GM12878 (cell line): ENCODE measurements around the gene SLC35G1. TPM values are rescaled to one million over a fixed set of nuclear protein-coding genes. Genes with fewer than 3 reads are reported as not detected.

ENCODE experiments used
- ATAC-seq: fragments of 200-7000 bp; cut with Tn5 transposase; 3 replicates; pipeline ENCODE4 v1.9.1; 2020; ENCODE audit warnings: mild to moderate bottlenecking, moderate library complexity
- BruUV-seq: library from RNA; stranded (reverse); fragments of 400-500 nt; replicated peaks from 2 replicates; lab custom pipeline; 2021; lab: Mats Ljungman, UMichigan
- CTCF ChIA-PET: fragments of 300-600 bp; sonication (Branson Sonifier 250); formaldehyde crosslinking; extraction: SDS; loops from one replicate; lab custom pipeline; 2021; ENCODE audit warnings: inconsistent platforms; lab: Yijun Ruan, JAX
- POLR2A ChIA-PET: fragments of 350-600 bp; formaldehyde crosslinking; extraction: SDS; loops from one replicate; lab custom pipeline; 2021; ENCODE audit warnings: inconsistent platforms; lab: Charles Lee
- RAD21 ChIA-PET: fragments of 300-600 bp; sonication (Branson Sonifier 250); formaldehyde crosslinking; loops from one replicate; lab custom pipeline; 2023; ENCODE audit warnings: antibody characterized with exemption; ENCODE audit not compliant: unreplicated experiment; lab: Charles Lee
- SMC1A ChIA-PET: fragments of 300-600 bp; sonication (Branson Sonifier 250); formaldehyde crosslinking; loops from one replicate; lab custom pipeline; 2023; ENCODE audit not compliant: unreplicated experiment, uncharacterized antibody; lab: Charles Lee
- DNase-seq: peaks from one replicate; pipeline ENCODE4 v3.0.0-alpha.2; 2011; ENCODE audit warnings: low read depth, low spot score
- FAIRE-seq: peaks from 3 replicates; lab custom pipeline; 2011; peaks lifted over from hg19 to GRCh38; lab: Jason Lieb, UNC
- H2AFZ ChIP-seq: 2 replicates; pipeline ENCODE4 v1.6.0; 2011; ENCODE audit warnings: low read depth, low read length, control low read depth; ENCODE audit not compliant: control insufficient read depth
- H3K27ac ChIP-seq: 2 replicates; pipeline ENCODE4 v1.5.1; 2011; ENCODE audit warnings: control low read depth; ENCODE audit not compliant: control insufficient read depth, insufficient read depth
- H3K27me3 ChIP-seq, 2 experiments: replicated peaks in 1 of 2; 2 replicates each; pipeline versions ENCODE4 v1.6.0 to v1.6.1; 2011; ENCODE audit warnings: low read length in 1 of 2; ENCODE audit not compliant: control insufficient read depth in 2 of 2, insufficient read depth in 2 of 2
- H3K36me3 ChIP-seq, 2 experiments: 2 replicates each; pipeline ENCODE4 v1.5.1; 2011; ENCODE audit warnings: low read length in 1 of 2; ENCODE audit not compliant: control insufficient read depth in 2 of 2, insufficient read depth in 2 of 2
- H3K4me1 ChIP-seq: 2 replicates; pipeline ENCODE4 v1.6.1; 2011; ENCODE audit warnings: mild to moderate bottlenecking, low read length, moderate library complexity, mixed read lengths; ENCODE audit not compliant: control insufficient read depth, insufficient read depth
- H3K4me2 ChIP-seq: 2 replicates; pipeline ENCODE4 v1.6.0; 2011; ENCODE audit warnings: control low read depth; ENCODE audit not compliant: control insufficient read depth, insufficient read depth
- H3K4me3 ChIP-seq: fragments of 200-600 bp; sonication (generic); 2 replicates; pipeline ENCODE4 v1.5.1; 2016
- H3K79me2 ChIP-seq: 2 replicates; pipeline ENCODE4 v1.6.0; 2011; ENCODE audit warnings: low read length; ENCODE audit not compliant: control insufficient read depth, insufficient read depth
- H3K9ac ChIP-seq: 2 replicates; pipeline ENCODE4 v1.8.0; 2011; ENCODE audit warnings: low read length, control low read depth, mixed read lengths; ENCODE audit not compliant: control insufficient read depth, insufficient read depth
- H3K9me3 ChIP-seq: replicated peaks from 3 replicates; pipeline ENCODE4 v1.5.1; 2011; ENCODE audit warnings: mild to moderate bottlenecking, low read length; ENCODE audit not compliant: control insufficient read depth, insufficient read depth
- H4K20me1 ChIP-seq: 2 replicates; pipeline ENCODE4 v1.6.0; 2011; ENCODE audit not compliant: control insufficient read depth, insufficient read depth
- FOS ChIP-seq: IDR thresholded peaks from 3 replicates; pipeline ENCODE4 v1.6.1; 2011; ENCODE audit warnings: borderline replicate concordance; ENCODE audit not compliant: insufficient read length; ENCODE audit errors: extremely low read depth
- MEF2A ChIP-seq: IDR thresholded peaks from 2 replicates; pipeline ENCODE4 v1.6.1; 2011; ENCODE audit warnings: low read depth, mild to moderate bottlenecking, low read length, moderate library complexity; ENCODE audit not compliant: insufficient read depth
- MEF2B ChIP-seq: fragments of 450-650 bp; IDR thresholded peaks from 2 replicates; pipeline ENCODE4 v1.6.1; 2018; ENCODE audit warnings: mild to moderate bottlenecking, moderate library complexity; ENCODE audit not compliant: partially characterized antibody, poor library complexity, severe bottlenecking
- MTA2 ChIP-seq: fragments of 450-650 bp; IDR thresholded peaks from 2 replicates; pipeline ENCODE4 v1.6.1; 2016; ENCODE audit warnings: low read depth, mild to moderate bottlenecking, moderate library complexity
- MTA3 ChIP-seq: IDR thresholded peaks from 2 replicates; pipeline ENCODE4 v1.6.1; 2012; ENCODE audit warnings: low read length, inconsistent platforms, borderline replicate concordance
- MYB ChIP-seq: fragments of 150-350 bp; IDR thresholded peaks from 2 replicates; pipeline ENCODE4 v1.6.1; 2014; ENCODE audit warnings: mild to moderate bottlenecking, low read depth, low read length, borderline replicate concordance
- PAX8 ChIP-seq: fragments of 450-650 bp; IDR thresholded peaks from 2 replicates; pipeline ENCODE4 v1.6.1; 2017; ENCODE audit warnings: mild to moderate bottlenecking, moderate library complexity
- POLR2A ChIP-seq: IDR thresholded peaks from 2 replicates; pipeline ENCODE4 v1.6.1; 2011; ENCODE audit warnings: low read depth, mild to moderate bottlenecking, low read length
- POU2F2 ChIP-seq: IDR thresholded peaks from 3 replicates; pipeline ENCODE4 v1.6.1; 2011; ENCODE audit warnings: low read depth, mild to moderate bottlenecking, low read length, borderline replicate concordance
- RCOR1 ChIP-seq: conservative IDR thresholded peaks from 2 replicates; pipeline ENCODE4 v1.6.1; 2012; ENCODE audit warnings: low read depth, low read length, improper control_type of control experiment
- WRNIP1 ChIP-seq: IDR thresholded peaks from 2 replicates; pipeline ENCODE4 v1.6.1; 2011; ENCODE audit warnings: low read depth, low read length, improper control_type of control experiment, borderline replicate concordance
- ZNF622 ChIP-seq: fragments of 450-650 bp; IDR thresholded peaks from 2 replicates; pipeline ENCODE4 v1.6.1; 2017; ENCODE audit warnings: mild to moderate bottlenecking, inconsistent platforms
- WGBS: methylation state at CpG from one replicate; pipeline ENCODE4 v1.1.6; 2016; ENCODE audit warnings: low lambda C conversion rate; ENCODE audit not compliant: insufficient replicate concordance, insufficient coverage; ENCODE audit errors: missing lambda C conversion rate; 5-methylcytosine and 5-hydroxymethylcytosine counted together
- in situ Hi-C: fragments of 300-500 bp; cut with MboI; formaldehyde crosslinking; loops from 9 replicates; pipeline ENCODE4 v1.14.3; 2018; ENCODE audit warnings: mixed read lengths
- intact Hi-C: fragments of 100-400 bp; cut with micrococcal nuclease; formaldehyde crosslinking; loops from one replicate; pipeline ENCODE4 v1.14.2; 2022; ENCODE audit not compliant: unreplicated experiment
- polyA plus RNA-seq, 11 experiments: library from polyadenylated mRNA; depleted of rRNA in 4 of 11; unstranded in 6 of 11; stranded (reverse) in 5 of 11; fragments of >200 nt; fragmentation: Nextera tagmentation in 4 of 11; fragmentation: Illumina TruSeq in 1 of 11; extraction: Ambion mirVana in 4 of 11; extraction: Trizol in 1 of 11; gene quantifications; 1 replicate in 1 of 11; 2 replicates in 10 of 11; pipeline versions ENCODE4 v1.2.1 to v1.2.3, GENCODE V29; 2011 to 2016; ENCODE audit warnings: inconsistent platforms in 2 of 11, missing spikeins in 2 of 11, low read depth in 1 of 11
- total RNA-seq, 4 experiments: library from RNA; depleted of rRNA in 3 of 4; stranded (reverse); fragments of >200 nt in 3 of 4; fragmentation: Illumina TruSeq in 1 of 4; extraction: Trizol in 1 of 4; gene quantifications; 2 replicates each; pipeline versions ENCODE4 v1.2.1 to v1.2.3, GENCODE V29; 2013 to 2021
- TF ChIP-seq, protein P1 (sequence below): fragments of 150-350 bp; IDR thresholded peaks from 2 replicates; pipeline ENCODE4 v1.6.1; 2016; ENCODE audit warnings: low read depth, low read length
- TF ChIP-seq, protein P2 (sequence below): IDR thresholded peaks from 2 replicates; pipeline ENCODE4 v1.6.1; 2011; ENCODE audit warnings: borderline replicate concordance, low read depth, mild to moderate bottlenecking, moderate library complexity, mixed read lengths, low read length; ENCODE audit not compliant: insufficient read depth; ENCODE audit errors: extremely low read length
- TF ChIP-seq, protein P3 (sequence below): IDR thresholded peaks from 2 replicates; pipeline ENCODE4 v1.6.1; 2012; ENCODE audit warnings: low read depth, low read length, improper control_type of control experiment
- TF ChIP-seq, protein P4 (sequence below): IDR thresholded peaks from 2 replicates; pipeline ENCODE4 v1.6.1; 2012; ENCODE audit warnings: mild to moderate bottlenecking, low read depth, low read length

The SLC35G1 gene
- total and polyA plus RNA-seq, 10 of the 15 experiments (the other 5 are each of a cell fraction or from before 2014, with no cell fraction given): 1.7 to 8.8 (median 6.7) TPM

DNA sequence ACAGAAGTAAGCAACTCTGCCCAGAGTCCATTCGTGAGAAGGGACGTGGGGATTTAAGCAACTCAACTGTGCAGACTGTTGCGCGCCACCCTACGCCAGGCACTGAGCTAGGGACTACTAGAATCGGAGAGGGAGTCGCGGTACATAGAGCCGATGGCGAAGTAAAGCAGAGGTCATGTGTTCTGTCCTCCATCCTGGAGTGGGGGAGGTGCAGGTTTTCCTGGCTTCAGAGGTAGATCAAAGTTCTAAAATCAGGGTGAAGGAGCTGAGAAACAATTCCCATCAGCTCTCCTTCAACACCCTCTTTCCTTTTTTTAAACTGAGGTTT, 23.2 kb downstream of the SLC35G1 start:
- intact Hi-C loops: loop anchor here (2.0 to 5.0 kb wide), 2 partner anchors 404 to 525 kb away; no protein-coding TSS in a partner anchor
- ChIA-PET POLR2A (interaction anchor here (0.5 to 0.6 kb wide), 2 partner anchors 228 to 434 kb away, joined by 3 read pairs; no protein-coding TSS in a partner anchor), RAD21 (interaction anchor here (0.8 to 1.6 kb wide), 6 partner anchors 8 to 527 kb away, joined by 3 to 13 read pairs (median 3); no protein-coding TSS in a partner anchor), CTCF (interaction anchor here (1.1 to 3.1 kb wide), 11 partner anchors 8 to 527 kb away, joined by 3 to 36 read pairs (median 5); no protein-coding TSS in a partner anchor), SMC1A (interaction anchor here (1.0 to 1.7 kb wide), 5 partner anchors 11 to 527 kb away, joined by 3 to 12 read pairs (median 4); partner anchors contain the start of gene FRA10AC1)
- Histone ChIP-seq H4K20me1 (no peaks in the 10 kb centered on the region), H3K4me2 (no peak overlapping the region), H3K27ac (no peak overlapping the region), H3K9ac (no peak overlapping the region), H3K27me3 (no peaks in the 10 kb centered on the region), H3K36me3 (no peaks in the 10 kb centered on the region; a peak in 2 of 4 replicates), H3K79me2 (no peaks in the 10 kb centered on the region), H3K9me3 (no peaks in the 10 kb centered on the region), H3K4me1 (no peaks in the 10 kb centered on the region), H2AFZ (no peak overlapping the region), H3K4me3 (no peak overlapping the region)
- in situ Hi-C loops: loop anchor here (10.0 kb wide), 1 partner anchor 398 kb away; no protein-coding TSS in a partner anchor
- 97% methylated on average over 10 of the region's 10 CpGs for WGBS
- FAIRE-seq (no peak), ATAC-seq (no peak), DNase-seq (no peak)
- BruUV-seq: no TSS peak
- TF ChIP-seq RCOR1: no peak
- TF ChIP-seq FOS: no peak
- TF ChIP-seq MYB: no peak
- TF ChIP-seq, protein P1, sequence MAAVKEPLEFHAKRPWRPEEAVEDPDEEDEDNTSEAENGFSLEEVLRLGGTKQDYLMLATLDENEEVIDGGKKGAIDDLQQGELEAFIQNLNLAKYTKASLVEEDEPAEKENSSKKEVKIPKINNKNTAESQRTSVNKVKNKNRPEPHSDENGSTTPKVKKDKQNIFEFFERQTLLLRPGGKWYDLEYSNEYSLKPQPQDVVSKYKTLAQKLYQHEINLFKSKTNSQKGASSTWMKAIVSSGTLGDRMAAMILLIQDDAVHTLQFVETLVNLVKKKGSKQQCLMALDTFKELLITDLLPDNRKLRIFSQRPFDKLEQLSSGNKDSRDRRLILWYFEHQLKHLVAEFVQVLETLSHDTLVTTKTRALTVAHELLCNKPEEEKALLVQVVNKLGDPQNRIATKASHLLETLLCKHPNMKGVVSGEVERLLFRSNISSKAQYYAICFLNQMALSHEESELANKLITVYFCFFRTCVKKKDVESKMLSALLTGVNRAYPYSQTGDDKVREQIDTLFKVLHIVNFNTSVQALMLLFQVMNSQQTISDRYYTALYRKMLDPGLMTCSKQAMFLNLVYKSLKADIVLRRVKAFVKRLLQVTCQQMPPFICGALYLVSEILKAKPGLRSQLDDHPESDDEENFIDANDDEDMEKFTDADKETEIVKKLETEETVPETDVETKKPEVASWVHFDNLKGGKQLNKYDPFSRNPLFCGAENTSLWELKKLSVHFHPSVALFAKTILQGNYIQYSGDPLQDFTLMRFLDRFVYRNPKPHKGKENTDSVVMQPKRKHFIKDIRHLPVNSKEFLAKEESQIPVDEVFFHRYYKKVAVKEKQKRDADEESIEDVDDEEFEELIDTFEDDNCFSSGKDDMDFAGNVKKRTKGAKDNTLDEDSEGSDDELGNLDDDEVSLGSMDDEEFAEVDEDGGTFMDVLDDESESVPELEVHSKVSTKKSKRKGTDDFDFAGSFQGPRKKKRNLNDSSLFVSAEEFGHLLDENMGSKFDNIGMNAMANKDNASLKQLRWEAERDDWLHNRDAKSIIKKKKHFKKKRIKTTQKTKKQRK: no peak
- no peak for TF ChIP-seq MTA2
- TF ChIP-seq, protein P2, sequence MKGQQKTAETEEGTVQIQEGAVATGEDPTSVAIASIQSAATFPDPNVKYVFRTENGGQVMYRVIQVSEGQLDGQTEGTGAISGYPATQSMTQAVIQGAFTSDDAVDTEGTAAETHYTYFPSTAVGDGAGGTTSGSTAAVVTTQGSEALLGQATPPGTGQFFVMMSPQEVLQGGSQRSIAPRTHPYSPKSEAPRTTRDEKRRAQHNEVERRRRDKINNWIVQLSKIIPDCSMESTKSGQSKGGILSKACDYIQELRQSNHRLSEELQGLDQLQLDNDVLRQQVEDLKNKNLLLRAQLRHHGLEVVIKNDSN: no peak
- TF ChIP-seq ZNF622: no peak
- TF ChIP-seq WRNIP1: no peak
- no peak for TF ChIP-seq PAX8
- no peak for TF ChIP-seq MEF2A
- no peak for TF ChIP-seq POLR2A
- TF ChIP-seq POU2F2: no peak
- TF ChIP-seq MEF2B: no peak
- TF ChIP-seq, protein P3, sequence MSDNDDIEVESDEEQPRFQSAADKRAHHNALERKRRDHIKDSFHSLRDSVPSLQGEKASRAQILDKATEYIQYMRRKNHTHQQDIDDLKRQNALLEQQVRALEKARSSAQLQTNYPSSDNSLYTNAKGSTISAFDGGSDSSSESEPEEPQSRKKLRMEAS: no peak
- no peak for TF ChIP-seq MTA3
- TF ChIP-seq, protein P4, sequence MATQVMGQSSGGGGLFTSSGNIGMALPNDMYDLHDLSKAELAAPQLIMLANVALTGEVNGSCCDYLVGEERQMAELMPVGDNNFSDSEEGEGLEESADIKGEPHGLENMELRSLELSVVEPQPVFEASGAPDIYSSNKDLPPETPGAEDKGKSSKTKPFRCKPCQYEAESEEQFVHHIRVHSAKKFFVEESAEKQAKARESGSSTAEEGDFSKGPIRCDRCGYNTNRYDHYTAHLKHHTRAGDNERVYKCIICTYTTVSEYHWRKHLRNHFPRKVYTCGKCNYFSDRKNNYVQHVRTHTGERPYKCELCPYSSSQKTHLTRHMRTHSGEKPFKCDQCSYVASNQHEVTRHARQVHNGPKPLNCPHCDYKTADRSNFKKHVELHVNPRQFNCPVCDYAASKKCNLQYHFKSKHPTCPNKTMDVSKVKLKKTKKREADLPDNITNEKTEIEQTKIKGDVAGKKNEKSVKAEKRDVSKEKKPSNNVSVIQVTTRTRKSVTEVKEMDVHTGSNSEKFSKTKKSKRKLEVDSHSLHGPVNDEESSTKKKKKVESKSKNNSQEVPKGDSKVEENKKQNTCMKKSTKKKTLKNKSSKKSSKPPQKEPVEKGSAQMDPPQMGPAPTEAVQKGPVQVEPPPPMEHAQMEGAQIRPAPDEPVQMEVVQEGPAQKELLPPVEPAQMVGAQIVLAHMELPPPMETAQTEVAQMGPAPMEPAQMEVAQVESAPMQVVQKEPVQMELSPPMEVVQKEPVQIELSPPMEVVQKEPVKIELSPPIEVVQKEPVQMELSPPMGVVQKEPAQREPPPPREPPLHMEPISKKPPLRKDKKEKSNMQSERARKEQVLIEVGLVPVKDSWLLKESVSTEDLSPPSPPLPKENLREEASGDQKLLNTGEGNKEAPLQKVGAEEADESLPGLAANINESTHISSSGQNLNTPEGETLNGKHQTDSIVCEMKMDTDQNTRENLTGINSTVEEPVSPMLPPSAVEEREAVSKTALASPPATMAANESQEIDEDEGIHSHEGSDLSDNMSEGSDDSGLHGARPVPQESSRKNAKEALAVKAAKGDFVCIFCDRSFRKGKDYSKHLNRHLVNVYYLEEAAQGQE: no peak
